Measurements from ENCODE around the gene FOXR1. TPM values are rescaled to one million over a fixed set of nuclear protein-coding genes. Genes with fewer than 3 reads are reported as not detected.
A peak's percentile ranks its signal among the peaks of the same experiment; 100 is the strongest.

FOXR1 gene
- total RNA-seq, 3 donors from 2014 or later (not counting 1 experiment from before 2014, with no cell fraction given) = not detected

- H3K27ac ChIP-seq (ENCODE audit: low read length) = peak overlapping the region; percentile 55
- 9% methylated on average over 13 of the region's 13 CpGs for WGBS (ENCODE audit: insufficient coverage)
These were observed 58.4 kb downstream of the FOXR1 start for GRCh38 chr11:119030029-119030328.

DNA sequence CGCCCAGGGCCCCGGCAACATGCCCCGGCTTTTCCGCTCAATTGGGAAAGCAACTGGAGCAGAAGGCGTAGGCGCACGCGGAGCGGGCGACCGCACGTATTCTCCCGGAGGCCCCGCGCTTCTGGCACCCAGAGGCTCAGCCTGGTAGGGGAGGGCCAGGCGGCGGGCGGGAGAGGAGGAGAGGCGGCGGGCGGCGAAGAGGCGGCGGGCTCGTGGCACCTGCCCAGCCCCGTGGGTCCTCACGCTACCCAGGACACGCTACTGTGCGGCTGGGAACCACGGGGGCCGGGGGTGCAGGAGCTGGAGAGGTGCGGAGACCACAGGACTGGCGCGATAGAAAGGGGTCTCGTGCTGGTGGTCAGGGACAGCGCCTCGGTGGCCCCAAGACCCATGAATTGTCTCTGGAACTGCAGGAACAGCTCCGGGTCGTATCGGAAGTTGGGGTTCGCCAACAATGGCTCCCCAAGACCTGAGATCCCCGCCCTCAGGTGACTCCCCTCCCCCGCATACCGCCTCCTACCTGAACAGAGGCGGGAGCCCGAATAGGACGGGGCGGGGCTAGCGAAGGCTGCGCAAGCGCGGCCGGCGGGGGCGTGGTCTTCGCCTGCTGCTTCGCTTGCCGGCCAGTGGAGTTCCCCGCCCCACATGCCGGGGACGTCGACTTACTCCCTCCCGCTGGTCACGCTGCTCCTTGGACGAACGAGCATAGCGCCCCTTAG is 58.9 kb downstream of the FOXR1 start, which contains the start of gene SLC37A4:
Gene SLC37A4 (minus strand): TSS at position 549 of the 719 bp plus-strand sequence.
- peak; percentile 96 to 98 (median 97) for ATAC-seq
- intact Hi-C loops (cut with micrococcal nuclease) = loop anchor here (1.0 to 2.0 kb wide), 4 partner anchors 12 to 64 kb away; partner anchors contain the start of genes CENATAC, HYOU1, RPS25 and TRAPPC4
- H3K27ac Mint-ChIP-seq = peak within 1 kb of the TSS; percentile 14 to 85

More at GRCh38 chr11:119030029-119030328, 58.4 kb downstream of the FOXR1 start:
- DNase-seq (no peak), ATAC-seq (no peak)
- Mint-ChIP-seq H3K9me3 (no peaks in the 10 kb centered on the region), H3K27ac (peak overlapping the region; percentile 14 to 85), H3K36me3 (no peaks in the 10 kb centered on the region), H3K4me3 (peak overlapping the region; percentile 84), H3K27me3 (ENCODE audit: low read depth in 2 of 2) (no peaks in the 10 kb centered on the region), H3K4me1 (peaks cover 6 to 16% of the 10 kb centered on the region in 2 donors)
- Histone ChIP-seq H3K27me3 (ENCODE audit: control insufficient read depth, insufficient read depth, low read length) (no peaks in the 10 kb centered on the region), H3K36me3 (ENCODE audit: control insufficient read depth, insufficient read depth, low read length) (peaks cover 8% of the 10 kb centered on the region), H3K4me1 (ENCODE audit: control insufficient read depth, insufficient read depth, low read length) (peaks cover 13% of the 10 kb centered on the region), H3K4me3 (ENCODE audit: low read length) (peak overlapping the region; percentile 74), H3K9me3 (ENCODE audit: control insufficient read depth, insufficient read depth, low read length) (no peaks in the 10 kb centered on the region)
- TF ChIP-seq, protein P1, sequence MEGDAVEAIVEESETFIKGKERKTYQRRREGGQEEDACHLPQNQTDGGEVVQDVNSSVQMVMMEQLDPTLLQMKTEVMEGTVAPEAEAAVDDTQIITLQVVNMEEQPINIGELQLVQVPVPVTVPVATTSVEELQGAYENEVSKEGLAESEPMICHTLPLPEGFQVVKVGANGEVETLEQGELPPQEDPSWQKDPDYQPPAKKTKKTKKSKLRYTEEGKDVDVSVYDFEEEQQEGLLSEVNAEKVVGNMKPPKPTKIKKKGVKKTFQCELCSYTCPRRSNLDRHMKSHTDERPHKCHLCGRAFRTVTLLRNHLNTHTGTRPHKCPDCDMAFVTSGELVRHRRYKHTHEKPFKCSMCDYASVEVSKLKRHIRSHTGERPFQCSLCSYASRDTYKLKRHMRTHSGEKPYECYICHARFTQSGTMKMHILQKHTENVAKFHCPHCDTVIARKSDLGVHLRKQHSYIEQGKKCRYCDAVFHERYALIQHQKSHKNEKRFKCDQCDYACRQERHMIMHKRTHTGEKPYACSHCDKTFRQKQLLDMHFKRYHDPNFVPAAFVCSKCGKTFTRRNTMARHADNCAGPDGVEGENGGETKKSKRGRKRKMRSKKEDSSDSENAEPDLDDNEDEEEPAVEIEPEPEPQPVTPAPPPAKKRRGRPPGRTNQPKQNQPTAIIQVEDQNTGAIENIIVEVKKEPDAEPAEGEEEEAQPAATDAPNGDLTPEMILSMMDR (IDR thresholded peaks at IDR 0.05) = no peak
- intact Hi-C loops (cut with micrococcal nuclease) = loop anchor here (1.0 to 2.0 kb wide), 4 partner anchors 12 to 65 kb away; partner anchors contain the start of genes CENATAC, HYOU1, RPS25 and TRAPPC4

More for the DNA sequence above, 58.9 kb downstream of the FOXR1 start, which contains the start of gene SLC37A4:
- no peaks in the 10 kb centered on the region for H3K36me3 Mint-ChIP-seq
- under 1% methylated on average over 67 of the region's 67 CpGs for WGBS (ENCODE audit: insufficient coverage)
- Histone ChIP-seq H3K27ac (ENCODE audit: low read length) (peak within 1 kb of the TSS; percentile 55), H3K27me3 (ENCODE audit: control insufficient read depth, insufficient read depth, low read length) (no peaks in the 10 kb centered on the region), H3K9me3 (ENCODE audit: control insufficient read depth, insufficient read depth, low read length) (no peaks in the 10 kb centered on the region), H3K4me3 (ENCODE audit: low read length) (peak within 1 kb of the TSS; percentile 74), H3K36me3 (ENCODE audit: control insufficient read depth, insufficient read depth, low read length) (peaks cover 3% of the 10 kb centered on the region), H3K4me1 (ENCODE audit: control insufficient read depth, insufficient read depth, low read length) (peaks cover 13% of the 10 kb centered on the region)
- peak within 1 kb of the TSS; percentile 84 for H3K4me3 Mint-ChIP-seq
- TF ChIP-seq, protein P1 (IDR thresholded peaks at IDR 0.05) = peak; percentile 82
- no peaks in the 10 kb centered on the region for H3K27me3 Mint-ChIP-seq (ENCODE audit: low read depth in 2 of 2)
- peak; percentile 98 to 99 for DNase-seq
- H3K4me1 Mint-ChIP-seq = peaks cover under 1 to 16% of the 10 kb centered on the region in 2 donors
- no peaks in the 10 kb centered on the region for H3K9me3 Mint-ChIP-seq

Other genes starting within 250 kb of the FOXR1 start
- 100 to 1,000 TPM; 350 to 369 (median 364) TPM for gene DDX6, start 180.6 kb upstream of the FOXR1 start, total RNA-seq
- gene CXCR5, start 87.9 kb upstream of the FOXR1 start, total RNA-seq = 1 to 10 TPM in 1 of 3 donors, under 1 TPM in 2; 0.56 to 1.3 (median 0.86) TPM
- gene BCL9L, start 45.8 kb upstream of the FOXR1 start, total RNA-seq = 100 to 1,000 TPM; 221 to 255 (median 234) TPM
- under 1 TPM in 2 of 3 donors, not detected in 1; 0.40 to 0.41 TPM for gene UPK2, start 15.5 kb upstream of the FOXR1 start, total RNA-seq
- gene CENATAC, start 26.4 kb downstream of the FOXR1 start, total RNA-seq = 100 to 1,000 TPM; 121 to 143 (median 122) TPM
- gene RPS25, start 46.6 kb downstream of the FOXR1 start, total RNA-seq = 1,000 to 10,000 TPM in 1 of 3 donors, 100 to 1,000 TPM in 2; 870 to 1,051 (median 887) TPM
- gene TRAPPC4, start 47.0 kb downstream of the FOXR1 start, total RNA-seq = 10 to 100 TPM; 71.4 to 84.5 (median 77.5) TPM
- gene SLC37A4, start 59.1 kb downstream of the FOXR1 start, total RNA-seq = 1 to 10 TPM; 4.6 to 7.7 (median 6.5) TPM
- gene HYOU1, start 85.4 kb downstream of the FOXR1 start, total RNA-seq = 100 to 1,000 TPM; 114 to 146 (median 123) TPM
- 100 to 1,000 TPM in 1 of 3 donors, 10 to 100 TPM in 2; 91.4 to 101 (median 91.7) TPM for gene VPS11, start 96.1 kb downstream of the FOXR1 start, total RNA-seq
- gene HMBS, start 113.1 kb downstream of the FOXR1 start, total RNA-seq = 10 to 100 TPM in 1 of 3 donors, 1 to 10 TPM in 2; 6.1 to 10.1 (median 6.7) TPM
- gene DPAGT1, start 130.1 kb downstream of the FOXR1 start, total RNA-seq = 10 to 100 TPM; 20.5 to 28.5 (median 24.4) TPM
- 10 to 100 TPM; 20.3 to 27.7 (median 25.6) TPM for gene C2CD2L, start 135.6 kb downstream of the FOXR1 start, total RNA-seq
- gene HINFP, start 149.8 kb downstream of the FOXR1 start, total RNA-seq = 10 to 100 TPM; 30.2 to 38.2 (median 31.5) TPM
- under 1 TPM in 1 of 3 donors, not detected in 2; 0.09 TPM for gene ABCG4, start 177.3 kb downstream of the FOXR1 start, total RNA-seq
- gene NLRX1, start 197.0 kb downstream of the FOXR1 start, total RNA-seq = 10 to 100 TPM; 12.4 to 16.4 (median 13.8) TPM
- gene NHERF4, start 213.7 kb downstream of the FOXR1 start, total RNA-seq = under 1 TPM; 0.33 to 0.48 (median 0.40) TPM
- gene CBL, start 234.6 kb downstream of the FOXR1 start, total RNA-seq = 10 to 100 TPM; 29.0 to 32.5 (median 30.1) TPM